Lower lobe of right lung (tissue), 2 donors: ENCODE data around the gene PCGF3. TPM values are rescaled to one million over a fixed set of nuclear protein-coding genes. Genes with fewer than 3 reads are reported as not detected.

Experiments used
- ATAC-seq, 2 donors: fragments of 200-7000 bp; cut with Tn5 transposase; one replicate each; pipeline ENCODE4 v1.9.1; 2020 to 2022; ENCODE audit warnings: mild to moderate bottlenecking in 2 of 2, moderate library complexity in 2 of 2
- DNase-seq: peaks from one replicate; pipeline ENCODE4 v3.0.0-alpha.2; 2020
- H3K27ac ChIP-seq: fragments of 200-600 bp; one replicate; pipeline ENCODE4 v1.8.0; 2022
- H3K27me3 ChIP-seq: fragments of 200-600 bp; one replicate; pipeline ENCODE4 v1.8.0; 2022; ENCODE audit warnings: low read depth
- H3K36me3 ChIP-seq: fragments of 200-600 bp; one replicate; pipeline ENCODE4 v1.8.0; 2022; ENCODE audit warnings: mild to moderate bottlenecking
- H3K4me1 ChIP-seq: fragments of 200-600 bp; one replicate; pipeline ENCODE4 v1.8.0; 2022
- H3K4me3 ChIP-seq: fragments of 200-600 bp; one replicate; pipeline ENCODE4 v1.8.0; 2022; ENCODE audit warnings: mild to moderate bottlenecking
- H3K9me3 ChIP-seq: fragments of 200-600 bp; one replicate; pipeline ENCODE4 v1.8.0; 2022
- CTCF ChIP-seq: fragments of 200-600 bp; IDR thresholded peaks from one replicate; pipeline ENCODE4 v1.8.0; 2022; ENCODE audit warnings: antibody characterized with exemption, mild to moderate bottlenecking
- intact Hi-C: fragments of 100-400 bp; cut with DNase I; formaldehyde crosslinking; loops from one replicate; pipeline ENCODE4 v1.11.0; 2022
- long read RNA-seq: library from polyadenylated mRNA; unstranded; transcript quantifications from one replicate; pipeline ENCODE4 v2.0.0, GENCODE V29; 2021
- total RNA-seq: library from RNA; stranded (reverse); fragmentation: NEBNext Ultra II Directional; extraction: Animal tissue kit (Norgen Biotek cat#: 25700); gene quantifications from one replicate; pipeline ENCODE4 v1.2.1, GENCODE V29; 2021
- donor health status: DM: no; HTN: yes; CAD: no; lungs with severe emphysema.

The PCGF3 gene, protein sequence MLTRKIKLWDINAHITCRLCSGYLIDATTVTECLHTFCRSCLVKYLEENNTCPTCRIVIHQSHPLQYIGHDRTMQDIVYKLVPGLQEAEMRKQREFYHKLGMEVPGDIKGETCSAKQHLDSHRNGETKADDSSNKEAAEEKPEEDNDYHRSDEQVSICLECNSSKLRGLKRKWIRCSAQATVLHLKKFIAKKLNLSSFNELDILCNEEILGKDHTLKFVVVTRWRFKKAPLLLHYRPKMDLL
- 44.8 TPM for total RNA-seq
- long read RNA-seq, full-length matches to known transcripts, result 80 of 103 reads
- long read RNA-seq, partial matches to known transcripts, result 6 of 103 reads
- long read RNA-seq, other reads (novel, unspliced or antisense), result 17 of 103 reads

DNA sequence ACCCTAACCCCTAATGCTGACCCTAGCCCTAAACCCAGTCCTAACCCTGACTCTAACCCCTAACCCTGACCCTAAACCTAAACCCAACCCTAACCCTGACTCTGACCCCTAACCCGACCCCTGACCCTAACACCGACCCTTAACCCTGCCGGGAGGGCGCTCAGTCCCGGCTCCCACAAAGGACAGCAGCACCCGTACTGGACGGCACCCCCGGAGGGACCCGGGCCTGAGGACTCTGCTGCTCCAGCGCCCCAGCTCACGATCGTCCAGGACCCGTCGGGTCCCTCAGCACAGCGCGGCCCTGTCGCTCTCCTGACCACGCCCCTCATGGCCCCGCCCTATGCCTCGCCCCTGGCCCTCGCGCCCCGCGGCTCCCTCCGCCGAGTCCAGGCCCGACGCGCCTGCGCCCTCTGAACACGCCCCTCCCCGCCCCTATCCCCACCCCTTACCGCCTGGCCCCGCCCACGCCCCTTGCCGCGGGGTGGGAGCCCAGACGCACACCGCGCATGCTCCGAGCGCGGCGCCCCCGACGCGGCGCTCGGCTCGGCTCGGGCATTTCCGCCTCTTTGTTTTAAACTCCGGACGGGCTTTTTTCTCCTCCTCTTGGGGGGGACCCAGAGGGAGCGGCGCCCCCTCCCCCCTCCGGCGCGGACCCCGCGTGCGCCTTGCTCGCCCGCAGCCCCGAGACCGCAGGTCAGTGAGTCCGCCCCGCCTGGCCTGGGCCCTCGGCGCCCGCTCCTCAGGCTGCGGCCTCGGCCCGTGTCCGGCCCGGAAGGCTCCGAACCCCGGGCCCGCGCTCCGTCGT is at the start of gene PCGF3:
Gene PCGF3 (plus strand): TSS at position 555 of the 805 bp plus-strand sequence. CDS start 27,849 bp downstream, outside the sequence.
- ATAC-seq (peak; percentile 98), DNase-seq (peak; percentile 98)
- Histone ChIP-seq H3K4me1 (peaks cover 24% of the 10 kb centered on the region), H3K4me3 (peak within 1 kb of the TSS; percentile 88), H3K27ac (peak within 1 kb of the TSS; percentile 91), H3K9me3 (no peaks in the 10 kb centered on the region), H3K36me3 (peaks cover 3% of the 10 kb centered on the region), H3K27me3 (no peaks in the 10 kb centered on the region)
- TF ChIP-seq CTCF, result no peak
- intact Hi-C loops, result no loop called here

DNA sequence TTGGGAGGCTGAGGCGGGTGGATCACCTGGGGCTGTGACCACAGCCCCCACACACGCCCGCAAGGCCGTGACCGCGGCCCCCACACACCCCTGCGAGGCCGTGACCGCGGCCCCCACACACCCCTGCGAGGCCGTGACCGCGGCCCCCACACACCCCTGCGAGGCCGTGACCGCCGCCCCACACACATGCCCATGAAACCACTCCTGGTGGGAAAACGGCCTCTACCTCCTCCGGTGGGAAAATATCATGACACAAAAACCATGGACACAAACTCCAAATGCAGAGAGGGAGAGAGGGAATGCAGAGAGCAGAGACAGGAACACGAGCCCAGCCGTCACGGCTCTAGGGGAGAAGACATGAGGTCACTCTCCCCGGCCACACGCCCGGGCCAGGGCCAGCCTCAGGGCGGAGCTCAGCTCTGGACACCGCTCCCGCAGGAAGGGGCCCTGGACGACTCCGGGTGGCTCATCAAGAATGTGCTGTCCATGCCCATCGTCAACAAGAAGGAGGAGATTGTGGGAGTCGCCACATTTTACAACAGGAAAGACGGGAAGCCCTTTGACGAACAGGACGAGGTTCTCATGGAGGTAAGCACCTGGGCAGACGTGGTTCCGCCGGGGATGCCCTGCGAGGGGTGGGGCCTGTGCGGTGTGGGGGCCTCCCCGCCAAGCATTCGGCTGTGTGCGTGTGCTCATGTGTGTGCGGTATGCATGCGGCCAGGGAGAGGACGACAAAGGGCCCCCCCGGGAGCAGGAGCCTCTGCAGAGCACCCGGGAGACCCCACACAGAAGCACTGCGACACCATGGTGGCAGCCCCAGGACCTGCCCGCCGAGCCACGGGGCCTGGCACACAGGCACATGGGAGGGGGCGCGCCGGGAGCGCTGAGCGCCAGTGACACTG is 48.9 kb upstream of the PCGF3 start:
- no peak overlapping the region for H3K4me3 ChIP-seq
- ATAC-seq, result no peak
- no peak overlapping the region for H3K27ac ChIP-seq
- no peaks in the 10 kb centered on the region for H3K36me3 ChIP-seq
- peaks cover 4% of the 10 kb centered on the region for H3K27me3 ChIP-seq
- intact Hi-C loops, result no loop called here
- TF ChIP-seq CTCF, result no peak
- H3K9me3 ChIP-seq, result no peaks in the 10 kb centered on the region
- peak; percentile 44 for DNase-seq
- no peaks in the 10 kb centered on the region for H3K4me1 ChIP-seq

- H3K9me3 ChIP-seq, result no peaks in the 10 kb centered on the region
- no peaks in the 10 kb centered on the region for H3K4me1 ChIP-seq
- intact Hi-C loops, result no loop called here
- DNase-seq (peak; percentile 38), ATAC-seq (no peak)
- no peaks in the 10 kb centered on the region for H3K36me3 ChIP-seq
- H3K27ac ChIP-seq, result no peak overlapping the region
- TF ChIP-seq CTCF, result no peak
- no peak overlapping the region for H3K4me3 ChIP-seq
- H3K27me3 ChIP-seq, result peaks cover under 1% of the 10 kb centered on the region
These were observed 48.2 kb upstream of the PCGF3 start for GRCh38 chr4:657338-657833.

- Histone ChIP-seq H3K36me3 (no peaks in the 10 kb centered on the region), H3K27ac (no peak overlapping the region), H3K9me3 (no peaks in the 10 kb centered on the region), H3K4me1 (peaks cover 2% of the 10 kb centered on the region), H3K27me3 (no peaks in the 10 kb centered on the region), H3K4me3 (no peak overlapping the region)
- intact Hi-C loops, result no loop called here
- no peak for ATAC-seq
- no peak for TF ChIP-seq CTCF
- DNase-seq, result peak; percentile 41
These were observed 47.6 kb upstream of the PCGF3 start for GRCh38 chr4:657834-658667.
